Trophoblast cell (in vitro differentiated cells and primary cell): Measurements from ENCODE around the gene CTXND1.

Experiments
- DNase-seq, 2 donors: peaks; one replicate each; pipeline ENCODE4 v3.0.0-alpha.2; 2016
- H2AFZ ChIP-seq: 2 replicates; pipeline ENCODE4 v1.6.1; 2013; ENCODE audit warnings: low read length, moderate library complexity, mild to moderate bottlenecking; ENCODE audit not compliant: insufficient read depth, poor library complexity
- H2AK5ac ChIP-seq: 2 replicates; pipeline ENCODE4 v1.6.1; 2013; ENCODE audit warnings: mild to moderate bottlenecking, low read length
- H2BK120ac ChIP-seq: 2 replicates; pipeline ENCODE4 v1.6.1; 2013; ENCODE audit warnings: low read length, mild to moderate bottlenecking, moderate library complexity; ENCODE audit not compliant: insufficient read depth, poor library complexity
- H2BK12ac ChIP-seq: 2 replicates; pipeline ENCODE4 v1.6.1; 2013; ENCODE audit warnings: mild to moderate bottlenecking, low read length, moderate library complexity
- H2BK5ac ChIP-seq: 2 replicates; pipeline ENCODE4 v1.6.1; 2013; ENCODE audit warnings: low read length, low read depth, moderate library complexity, mild to moderate bottlenecking; ENCODE audit not compliant: poor library complexity
- H3K14ac ChIP-seq: 2 replicates; pipeline ENCODE4 v1.6.1; 2013; ENCODE audit warnings: mild to moderate bottlenecking, low read length
- H3K18ac ChIP-seq: 2 replicates; pipeline ENCODE4 v1.6.1; 2013; ENCODE audit warnings: mild to moderate bottlenecking, low read length
- H3K23ac ChIP-seq: 2 replicates; pipeline ENCODE4 v1.6.1; 2013; ENCODE audit warnings: low read length
- H3K27ac ChIP-seq: 2 replicates; pipeline ENCODE4 v1.5.1; 2013; ENCODE audit warnings: low read depth, mild to moderate bottlenecking, inconsistent platforms, low read length, moderate library complexity
- H3K27me3 ChIP-seq: 2 replicates; pipeline ENCODE4 v1.6.1; 2013; ENCODE audit warnings: inconsistent platforms, mild to moderate bottlenecking, low read length, moderate library complexity; ENCODE audit not compliant: insufficient read depth
- H3K36me3 ChIP-seq, 2 experiments: 1 replicate in 1 of 2; 2 replicates in 1 of 2; pipeline ENCODE4 v1.6.1; 2013; ENCODE audit warnings: low read length in 2 of 2, mild to moderate bottlenecking in 2 of 2, moderate library complexity in 1 of 2; ENCODE audit not compliant: insufficient read depth in 2 of 2, control insufficient read depth in 1 of 2
- H3K4ac ChIP-seq: 2 replicates; pipeline ENCODE4 v1.6.1; 2013; ENCODE audit warnings: low read depth, mild to moderate bottlenecking, low read length, moderate library complexity
- H3K4me1 ChIP-seq, 2 experiments: 1 replicate in 1 of 2; 2 replicates in 1 of 2; pipeline ENCODE4 v1.6.1; 2013; ENCODE audit warnings: low read length in 2 of 2, mild to moderate bottlenecking in 2 of 2, moderate library complexity in 1 of 2; ENCODE audit not compliant: insufficient read depth in 2 of 2, control insufficient read depth in 1 of 2
- H3K4me2 ChIP-seq: 2 replicates; pipeline ENCODE4 v1.6.1; 2013; ENCODE audit warnings: inconsistent platforms, mild to moderate bottlenecking, low read length, moderate library complexity
- H3K4me3 ChIP-seq: 2 replicates; pipeline ENCODE4 v1.5.1; 2013; ENCODE audit warnings: mild to moderate bottlenecking, low read depth, low read length, inconsistent platforms
- H3K79me1 ChIP-seq: one replicate; pipeline ENCODE4 v1.6.1; 2013; ENCODE audit warnings: low read length
- H3K79me2 ChIP-seq: 2 replicates; pipeline ENCODE4 v1.6.1; 2013; ENCODE audit warnings: low read length, mild to moderate bottlenecking; ENCODE audit not compliant: control insufficient read depth, insufficient read depth, poor library complexity
- H3K9ac ChIP-seq: 2 replicates; pipeline ENCODE4 v1.6.1; 2013; ENCODE audit warnings: mild to moderate bottlenecking, low read length
- H3K9me3 ChIP-seq: 2 replicates; pipeline ENCODE4 v1.6.1; 2013; ENCODE audit warnings: low read depth, mild to moderate bottlenecking, control low read depth, inconsistent platforms, low read length; ENCODE audit not compliant: insufficient read depth
- H4K12ac ChIP-seq: 2 replicates; pipeline ENCODE4 v1.6.1; 2013; ENCODE audit warnings: low read depth, mild to moderate bottlenecking, low read length, moderate library complexity
- H4K8ac ChIP-seq: 2 replicates; pipeline ENCODE4 v1.6.1; 2013; ENCODE audit warnings: low read depth, mild to moderate bottlenecking, low read length, moderate library complexity
- H4K91ac ChIP-seq: one replicate; pipeline ENCODE4 v1.6.1; 2013; ENCODE audit warnings: low read depth, mild to moderate bottlenecking, low read length, moderate library complexity
- WGBS: extraction: QIAGEN DNeasy Blood & Tissue Kit; methylation state at CpG from one replicate; pipeline ENCODE4 v1.1.7; 2013; ENCODE audit warnings: missing lambda C conversion rate; ENCODE audit not compliant: insufficient read length, insufficient coverage; ENCODE audit errors: extremely low coverage; 5-methylcytosine and 5-hydroxymethylcytosine counted together

Gene CTXND1

DNA sequence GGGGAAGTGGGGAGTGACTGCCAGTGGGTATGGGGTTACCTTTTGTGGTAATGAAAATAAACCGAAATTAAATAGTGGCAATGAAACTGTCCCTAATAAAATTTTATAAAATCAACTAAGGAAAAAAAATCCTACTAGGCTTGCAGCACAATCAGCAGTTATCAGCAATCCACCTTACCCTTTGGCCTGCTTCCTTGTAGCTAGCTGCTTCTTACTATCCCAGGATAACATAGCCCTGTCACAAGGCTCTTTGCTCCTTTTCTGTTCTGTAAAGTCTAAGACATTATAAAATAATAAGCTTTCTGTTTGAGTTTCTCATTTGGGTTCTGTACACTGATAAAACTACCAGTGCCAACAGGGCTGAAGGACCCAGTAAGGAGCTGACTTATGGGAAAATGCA, 23.0 kb upstream of the CTXND1 start:
- no peak overlapping the region for H3K4me3 ChIP-seq
- no peak overlapping the region for H2BK5ac ChIP-seq
- no peak overlapping the region for H2BK12ac ChIP-seq
- no peak overlapping the region for H2BK120ac ChIP-seq
- no peak overlapping the region for H3K23ac ChIP-seq
- no peak overlapping the region for H3K14ac ChIP-seq
- no peak overlapping the region for H2AK5ac ChIP-seq
- H3K36me3 ChIP-seq: no peaks in the 10 kb centered on the region
- no peak overlapping the region for H4K91ac ChIP-seq
- H3K4ac ChIP-seq: no peak overlapping the region
- H3K27ac ChIP-seq: no peak overlapping the region
- no peak overlapping the region for H4K12ac ChIP-seq
- no peaks in the 10 kb centered on the region for H3K4me1 ChIP-seq
- no peaks in the 10 kb centered on the region for H3K27me3 ChIP-seq
- H2AFZ ChIP-seq: no peak overlapping the region
- H3K18ac ChIP-seq: no peak overlapping the region
- H3K4me2 ChIP-seq: no peak overlapping the region
- no peaks in the 10 kb centered on the region for H3K9me3 ChIP-seq
- no peak overlapping the region for H3K9ac ChIP-seq
- no CpG with 5 or more reads among the region's 1 CpG for WGBS
- H3K79me2 ChIP-seq: no peaks in the 10 kb centered on the region
- no peak overlapping the region for H4K8ac ChIP-seq
- no peak for DNase-seq
- no peaks in the 10 kb centered on the region for H3K79me1 ChIP-seq

DNA sequence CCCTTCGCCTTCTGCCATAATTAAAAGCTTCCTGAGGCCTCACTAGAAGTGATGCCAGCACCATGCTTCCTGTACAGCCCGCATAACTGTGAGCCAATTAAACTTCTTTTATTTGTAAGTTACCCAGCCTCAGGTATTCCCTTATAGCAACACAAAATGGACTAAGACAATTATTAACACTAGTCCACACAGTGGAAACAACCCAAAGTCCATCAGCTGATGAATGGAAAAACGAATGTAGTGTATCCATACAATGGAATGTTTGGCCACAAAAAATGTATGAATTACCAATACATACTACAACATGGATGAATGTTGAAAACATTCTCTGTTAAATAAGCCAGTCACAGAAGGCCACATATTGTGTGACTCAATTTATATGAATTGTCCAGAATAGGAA, 22.5 kb upstream of the CTXND1 start:
- DNase-seq: no peak
- Histone ChIP-seq H3K79me1 (no peaks in the 10 kb centered on the region), H2AFZ (no peak overlapping the region), H3K27ac (no peak overlapping the region), H2BK5ac (no peak overlapping the region), H4K91ac (no peak overlapping the region), H3K4me1 (no peaks in the 10 kb centered on the region), H3K14ac (no peak overlapping the region), H4K8ac (no peak overlapping the region), H3K36me3 (no peaks in the 10 kb centered on the region), H3K9me3 (no peaks in the 10 kb centered on the region), H3K27me3 (no peaks in the 10 kb centered on the region), H2BK120ac (no peak overlapping the region), H2AK5ac (no peak overlapping the region), H3K9ac (no peak overlapping the region), H3K4me2 (no peak overlapping the region), H3K18ac (no peak overlapping the region), H3K4me3 (no peak overlapping the region), H2BK12ac (no peak overlapping the region), H3K23ac (no peak overlapping the region), H3K79me2 (no peaks in the 10 kb centered on the region), H4K12ac (no peak overlapping the region), H3K4ac (no peak overlapping the region)
- WGBS: no CpG with 5 or more reads among the region's 3 CpGs

DNA sequence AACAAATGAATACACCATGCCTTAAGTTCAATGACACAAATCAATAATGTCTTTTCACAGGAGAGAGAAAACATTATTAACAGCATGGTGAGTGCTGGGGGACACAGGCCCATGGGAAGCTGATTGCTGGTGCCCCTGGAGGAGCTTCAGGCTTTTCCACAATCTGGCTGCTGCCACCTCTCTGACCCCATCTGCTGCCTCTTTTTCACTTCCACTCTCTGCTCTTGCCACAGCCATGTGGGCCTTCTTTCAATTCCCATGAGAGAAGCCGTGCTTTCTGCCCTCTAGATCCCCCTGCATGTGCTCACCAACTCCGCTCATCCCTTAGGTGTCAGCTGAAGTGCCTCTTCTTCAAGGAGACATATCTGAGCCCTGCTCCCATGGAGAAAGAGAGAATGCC, 21.0 kb upstream of the CTXND1 start:
- H2BK12ac ChIP-seq: no peak overlapping the region
- no peak overlapping the region for H3K14ac ChIP-seq
- H3K79me1 ChIP-seq: no peaks in the 10 kb centered on the region
- whole genome bisulfite sequencing: no CpG with 5 or more reads among the region's 2 CpGs
- no peak overlapping the region for H4K91ac ChIP-seq
- no peak overlapping the region for H2AK5ac ChIP-seq
- no peaks in the 10 kb centered on the region for H3K9me3 ChIP-seq
- H3K4ac ChIP-seq: no peak overlapping the region
- H3K9ac ChIP-seq: no peak overlapping the region
- H3K4me1 ChIP-seq: no peaks in the 10 kb centered on the region
- H3K79me2 ChIP-seq: no peaks in the 10 kb centered on the region
- no peak overlapping the region for H3K4me2 ChIP-seq
- H3K27ac ChIP-seq: no peak overlapping the region
- no peak overlapping the region for H2BK5ac ChIP-seq
- no peak overlapping the region for H4K12ac ChIP-seq
- H3K4me3 ChIP-seq: no peak overlapping the region
- no peaks in the 10 kb centered on the region for H3K27me3 ChIP-seq
- no peak overlapping the region for H2AFZ ChIP-seq
- no peak overlapping the region for H4K8ac ChIP-seq
- H3K36me3 ChIP-seq: no peaks in the 10 kb centered on the region
- no peak overlapping the region for H3K18ac ChIP-seq
- no peak overlapping the region for H2BK120ac ChIP-seq
- no peak overlapping the region for H3K23ac ChIP-seq
- no peak for DNase-seq

DNA sequence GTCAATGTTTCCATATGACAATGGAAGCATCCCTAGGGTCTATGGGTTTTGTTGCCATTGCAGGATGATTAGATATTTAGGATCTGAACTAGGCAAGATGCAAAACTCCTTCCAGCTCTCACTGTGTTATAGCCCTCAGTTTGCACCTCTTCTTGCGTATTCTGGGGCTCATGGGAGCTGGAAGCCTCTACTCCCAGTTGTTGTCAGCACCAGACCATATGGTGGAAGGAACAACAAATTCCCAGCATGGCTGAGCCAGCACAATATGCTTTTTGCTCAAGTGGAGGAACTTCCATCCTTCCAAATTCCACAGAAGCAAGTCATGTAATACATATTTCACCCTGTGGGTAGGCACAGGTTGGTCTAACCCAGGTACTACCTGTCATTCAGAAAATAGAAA, 18.5 kb upstream of the CTXND1 start:
- Histone ChIP-seq H3K36me3 (no peaks in the 10 kb centered on the region), H3K23ac (no peak overlapping the region), H2BK12ac (no peak overlapping the region), H3K27me3 (no peaks in the 10 kb centered on the region), H2AFZ (no peak overlapping the region), H3K9me3 (no peaks in the 10 kb centered on the region), H3K4ac (no peak overlapping the region), H3K14ac (no peak overlapping the region), H3K27ac (no peak overlapping the region), H4K12ac (no peak overlapping the region), H2AK5ac (no peak overlapping the region), H4K91ac (no peak overlapping the region), H4K8ac (no peak overlapping the region), H3K4me2 (no peak overlapping the region), H3K79me2 (no peaks in the 10 kb centered on the region), H3K9ac (no peak overlapping the region), H3K79me1 (no peaks in the 10 kb centered on the region), H2BK5ac (no peak overlapping the region), H3K4me3 (no peak overlapping the region), H3K4me1 (no peaks in the 10 kb centered on the region), H3K18ac (no peak overlapping the region), H2BK120ac (no peak overlapping the region)
- DNase-seq: no peak
- WGBS: no CpG with 5 or more reads among the region's 1 CpG
